ENCODE results near the gene RNF38.
"Not testable (repeated sequence)": the region's sequence is repeated elsewhere in the genome, so short reads cannot be mapped to it uniquely, and the experiment has no call there.

Gene RNF38

DNA sequence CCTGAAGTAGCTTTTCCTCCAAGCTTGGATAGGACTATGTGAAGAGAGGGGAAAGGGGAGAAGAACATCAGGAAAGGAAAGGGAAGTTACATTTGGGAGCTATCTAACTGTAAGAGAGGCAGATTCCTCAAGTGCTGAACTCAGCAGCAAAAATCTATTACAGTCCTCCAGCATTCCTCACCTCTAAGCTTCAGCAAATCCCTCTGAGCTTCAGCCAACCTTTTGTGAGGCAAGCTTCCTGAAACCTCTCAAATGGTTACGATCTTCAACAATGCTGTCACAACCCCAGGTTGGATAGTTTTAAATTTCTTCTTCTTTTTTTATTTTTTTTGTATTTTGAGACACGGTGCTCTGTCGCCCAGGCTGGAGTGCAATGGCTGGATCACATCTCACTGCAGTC is 2.5 kb upstream of the RNF38 start:
- DNase-seq = no peak

DNA sequence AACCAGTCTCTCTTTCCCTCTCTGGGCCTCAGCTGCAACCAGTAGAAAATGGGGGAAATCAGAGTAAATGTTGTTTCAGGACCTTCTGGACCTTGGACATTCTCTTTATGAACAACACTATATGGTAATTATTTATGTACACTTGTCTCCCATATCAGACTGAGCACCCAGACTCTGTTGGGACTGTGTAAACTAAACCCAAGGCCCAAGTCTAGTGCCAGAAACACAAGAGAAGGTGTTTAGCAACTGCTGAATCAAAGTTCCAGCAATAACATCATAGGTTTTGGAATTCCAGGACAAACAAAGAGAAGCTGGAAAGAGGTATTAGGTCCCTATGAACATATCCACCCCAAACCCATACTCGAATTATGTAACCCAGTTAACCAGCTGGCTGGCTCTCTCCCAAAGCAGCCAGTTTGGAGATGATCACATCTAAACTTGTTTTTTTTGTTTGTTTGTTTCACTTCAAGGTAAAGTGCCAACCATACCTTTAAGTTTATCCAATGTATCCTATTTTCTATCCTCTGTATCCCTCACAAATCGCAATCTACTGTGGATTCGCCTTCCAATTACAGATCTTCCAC is 1.9 kb upstream of the RNF38 start:
- no peak for DNase-seq

- DNase-seq = peak; percentile 40 to 95
Measured at GRCh38 chr9:36401164-36401740, 1.2 kb upstream of the RNF38 start.

DNA sequence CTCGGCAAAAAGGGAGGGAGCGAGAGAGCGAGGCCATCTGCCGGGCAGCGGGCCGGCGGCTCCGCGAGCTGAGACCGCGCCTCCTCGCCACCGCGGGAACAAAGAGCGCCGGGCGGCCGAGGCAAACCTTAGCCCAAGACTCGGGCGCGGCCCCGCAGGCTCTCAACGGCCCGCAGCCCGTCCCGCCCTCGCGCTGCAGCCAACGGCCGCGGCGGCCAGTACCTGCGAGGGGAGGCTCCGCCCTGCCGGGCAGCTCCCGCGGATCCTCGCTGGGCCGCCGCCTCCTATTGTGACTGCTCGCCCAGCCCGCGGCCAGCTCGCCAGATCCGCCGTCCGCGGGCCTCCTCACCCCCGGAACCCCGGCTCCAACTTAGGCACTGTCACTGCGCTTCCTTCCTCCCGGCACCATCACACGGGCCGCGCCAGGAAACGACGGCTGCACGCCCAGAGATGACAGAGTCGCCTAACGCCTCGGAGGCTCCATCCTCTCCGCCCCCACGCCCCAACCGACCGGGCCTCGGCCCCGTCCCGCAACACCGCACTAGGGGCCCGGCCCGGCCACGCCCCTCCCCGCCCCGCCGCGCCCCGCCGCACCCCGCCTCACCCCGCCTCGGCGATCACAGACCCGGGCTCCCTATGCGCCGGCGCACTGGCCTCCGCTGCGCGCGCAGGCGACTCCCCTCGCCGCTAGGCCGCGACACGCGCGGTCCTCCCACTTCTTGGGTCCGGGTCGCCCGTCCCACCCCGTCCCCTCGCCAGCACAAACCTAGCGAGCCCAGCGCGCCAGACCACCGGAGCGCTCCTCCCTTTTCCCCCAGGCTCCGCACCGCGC is 479 bp upstream of the RNF38 start:
- peak; percentile 71 to 95 for DNase-seq

DNA sequence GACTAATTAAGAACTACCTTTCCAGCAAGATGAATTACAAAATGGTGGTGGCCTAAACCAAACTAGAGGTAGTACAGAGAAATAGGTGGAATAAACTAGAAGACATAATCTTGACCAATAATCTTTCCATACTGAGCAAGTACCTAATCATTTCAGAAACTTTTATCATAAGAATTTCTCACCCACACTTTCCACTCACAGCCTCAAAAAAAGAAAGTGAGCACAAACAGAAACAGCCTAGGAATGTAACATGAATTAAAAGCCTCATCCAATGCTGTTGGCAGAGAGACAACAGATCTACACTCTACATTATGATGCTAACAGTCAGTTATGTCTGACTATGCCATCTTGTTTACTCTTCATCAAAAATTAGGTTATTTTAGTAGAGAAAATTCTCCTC is 1.3 kb downstream of the RNF38 start:
- no peak for DNase-seq

DNA sequence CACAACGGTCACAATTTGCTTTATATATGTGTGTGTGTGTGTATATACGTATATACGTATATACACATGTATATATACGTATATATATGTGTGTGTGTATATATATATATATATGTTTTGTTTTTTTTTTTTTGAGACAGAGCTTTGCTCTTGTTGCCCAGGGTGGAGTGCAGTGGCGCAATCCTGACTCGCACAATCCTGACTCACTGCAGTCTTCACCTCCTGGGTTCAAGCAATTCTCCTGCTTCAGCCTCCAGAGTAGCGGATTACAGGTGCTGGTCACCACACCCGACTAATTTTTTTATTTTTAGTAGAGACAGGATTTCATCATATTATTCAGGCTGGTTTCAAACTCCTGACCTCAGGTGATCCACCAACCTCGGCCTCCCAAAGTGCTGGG is 3.1 kb downstream of the RNF38 start:
- no peak for DNase-seq

DNA sequence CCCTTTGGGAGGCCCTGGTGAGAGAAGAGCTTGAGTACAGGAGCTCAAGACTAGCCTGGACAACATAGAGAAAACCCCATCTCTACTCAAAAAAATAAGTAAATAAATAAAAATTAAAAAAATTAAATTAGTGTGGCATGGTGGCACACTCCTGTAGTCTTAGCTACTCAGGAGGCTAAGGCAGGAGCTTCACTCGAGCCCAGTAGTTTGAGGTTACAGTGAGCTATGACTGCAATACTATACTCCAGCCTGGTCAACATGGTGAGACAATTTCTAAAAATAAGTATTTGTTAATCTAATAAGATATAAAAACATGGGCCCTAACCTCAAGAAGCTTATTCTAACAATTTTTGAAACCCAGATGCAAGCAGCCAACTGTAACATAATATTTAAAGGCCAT is 7.6 kb downstream of the RNF38 start:
- no peak for DNase-seq

DNA sequence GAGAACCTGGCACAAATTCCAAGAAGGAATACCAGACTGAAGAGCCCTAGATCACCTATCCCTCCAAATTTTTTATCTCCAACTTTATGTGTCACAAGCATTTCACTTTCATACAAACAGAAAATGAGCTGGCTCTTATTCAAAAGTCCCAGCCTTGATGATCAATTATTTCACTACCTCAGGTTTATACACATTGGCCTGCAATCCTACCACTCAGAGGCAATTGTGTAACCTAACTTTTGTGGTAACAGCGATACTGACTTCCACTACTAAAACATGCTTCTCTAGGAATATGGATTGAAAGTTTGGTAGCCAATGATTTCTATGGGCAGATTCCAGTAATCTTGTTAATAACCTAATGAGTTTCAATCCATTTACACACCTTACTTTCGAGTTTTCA is 10.5 kb downstream of the RNF38 start:
- DNase-seq = no peak

- not testable (repeated sequence) for DNase-seq
Measured at GRCh38 chr9:36386396-36386965, 13.6 kb downstream of the RNF38 start.

GRCh38 chr9:36382484-36382883 is 17.6 kb downstream of the RNF38 start:
- no peak for DNase-seq

DNA sequence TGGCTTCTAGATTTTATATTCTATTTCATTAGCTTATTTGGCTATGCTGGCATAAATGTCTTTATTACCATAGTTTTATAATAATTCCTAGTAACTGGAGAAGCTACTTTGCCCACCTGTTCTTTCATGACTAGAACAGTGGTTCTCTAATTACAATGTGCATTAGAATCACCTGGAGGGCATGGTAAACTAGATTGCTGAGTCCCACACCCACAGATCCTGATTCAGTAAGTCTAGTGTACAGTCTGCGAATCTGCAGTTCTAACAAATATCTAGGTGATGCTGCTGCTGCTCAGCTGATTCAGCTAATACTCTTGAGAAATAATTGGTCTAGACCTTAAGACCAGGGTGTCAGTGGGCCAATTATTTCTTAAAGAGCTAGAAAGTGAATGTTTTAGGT is 35.5 kb downstream of the RNF38 start:
- DNase-seq = no peak

GRCh38 chr9:36363448-36363847 is 36.6 kb downstream of the RNF38 start:
- DNase-seq = no peak

DNA sequence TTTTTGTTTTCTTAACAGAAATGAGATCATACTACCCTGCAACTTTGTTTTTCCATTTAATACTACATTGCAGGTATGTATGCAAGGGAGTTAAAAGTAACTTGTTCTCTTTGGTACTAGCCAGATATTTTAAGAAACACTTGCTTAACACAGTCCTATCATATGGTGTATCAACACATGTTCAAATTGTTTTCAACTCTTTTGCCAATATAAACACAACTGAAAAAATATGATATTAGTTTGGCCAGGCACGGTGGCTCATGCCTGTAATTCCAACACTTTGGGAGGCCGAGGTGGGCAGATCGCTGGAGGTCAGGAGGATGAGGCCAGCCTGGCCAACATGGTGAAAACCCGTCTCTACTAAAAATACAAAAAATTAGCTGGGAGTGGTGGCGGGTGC is 41.6 kb downstream of the RNF38 start:
- DNase-seq = no peak

- DNase-seq = no peak
Measured at GRCh38 chr9:36357639-36358038, 42.4 kb downstream of the RNF38 start.

DNA sequence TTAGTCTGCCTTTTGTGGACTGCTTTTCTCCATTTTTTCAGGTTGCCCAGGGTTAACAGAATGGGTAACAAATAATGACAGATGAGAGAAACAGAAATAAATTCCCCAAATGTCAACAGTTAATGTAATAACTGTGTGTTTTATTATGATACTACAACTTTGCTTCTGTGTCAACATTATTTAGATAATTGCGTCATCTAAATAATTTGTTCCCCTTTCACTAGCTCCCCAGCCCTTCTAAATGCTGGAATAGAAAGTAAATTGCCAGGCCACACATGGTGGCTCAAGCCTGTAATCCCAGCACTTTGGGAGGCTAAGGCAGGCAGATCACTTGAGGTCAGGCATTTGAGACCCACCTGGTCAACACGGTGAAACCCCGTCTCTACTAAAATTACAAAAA is 53.5 kb downstream of the RNF38 start:
- no peak for DNase-seq

- DNase-seq = no peak
Measured at GRCh38 chr9:36345103-36345846, 54.8 kb downstream of the RNF38 start.

- DNase-seq = no peak
Measured at GRCh38 chr9:36341936-36342577, 58.0 kb downstream of the RNF38 start.

DNA sequence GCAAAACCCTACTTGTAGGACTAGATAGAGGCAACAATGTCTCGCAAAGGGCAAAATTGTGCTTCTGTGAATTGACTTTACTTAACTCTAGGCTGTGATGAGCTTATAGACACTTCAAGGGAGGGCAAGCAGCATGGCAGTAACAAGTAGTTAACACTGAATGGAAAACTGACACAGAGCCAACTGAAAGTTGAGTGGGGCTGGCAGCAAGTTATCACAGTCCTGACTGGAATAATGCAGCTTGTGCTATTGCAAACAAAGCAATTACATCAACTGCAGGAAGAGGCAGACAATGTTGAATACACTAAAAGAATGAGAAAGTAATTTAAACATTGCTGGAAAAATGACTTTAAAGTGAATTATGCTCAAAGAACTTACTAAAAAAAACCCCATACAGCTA is 62.2 kb downstream of the RNF38 start:
- no peak for DNase-seq

- DNase-seq = no peak
Measured at GRCh38 chr9:36337002-36337401, 63.1 kb downstream of the RNF38 start.

- DNase-seq = no peak
Measured at GRCh38 chr9:36336131-36336907, 63.8 kb downstream of the RNF38 start.

DNA sequence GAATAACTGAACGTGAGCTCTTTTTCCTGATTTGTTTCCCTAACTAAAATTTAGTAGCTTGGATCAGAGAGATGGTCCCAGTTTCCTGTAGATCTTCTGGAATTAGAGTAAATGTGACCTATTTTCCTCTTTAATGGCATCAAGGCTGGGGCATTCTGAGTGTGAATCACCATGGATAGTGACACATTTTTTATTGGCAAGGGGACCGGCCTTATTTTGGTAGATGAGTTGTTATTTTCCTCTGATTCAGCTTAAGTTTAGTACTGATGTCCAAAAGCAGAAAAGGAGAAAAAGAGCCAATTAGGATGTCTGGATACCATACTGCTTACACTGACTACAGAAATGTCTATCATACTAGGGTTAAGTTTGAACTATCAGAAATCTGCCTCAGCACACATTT is 68.1 kb downstream of the RNF38 start:
- DNase-seq = no peak
